Loucy (cell line): ENCODE measurements around the gene PHKB.

Source experiments
- CTCF ChIP-seq: fragments of 200-600 bp; sonication (generic); conservative IDR thresholded peaks from 2 replicates; pipeline ENCODE4 v1.5.1; 2014; ENCODE audit warnings: mild to moderate bottlenecking, antibody characterized with exemption, low read length
- EZH2phosphoT487 ChIP-seq: fragments of 200-600 bp; IDR thresholded peaks from 2 replicates; pipeline ENCODE4 v1.6.1; 2018; ENCODE audit warnings: antibody characterized with exemption, mild to moderate bottlenecking, moderate library complexity, borderline replicate concordance

GRCh38 chr16:47695756-47696155, 234.6 kb downstream of the PHKB start:
- TF ChIP-seq CTCF (no peak), EZH2phosphoT487 (no peak)
